ENCODE measurements around the gene ZBP1. TPM values are rescaled to one million over a fixed set of nuclear protein-coding genes. Genes with fewer than 3 reads are reported as not detected.

Gene ZBP1
- polyA plus RNA-seq, 1 of the 3 experiments (the other 2 are of a cell fraction): not detected

- no peak overlapping the region for H3K9ac ChIP-seq
- H3K9me2 ChIP-seq: no peaks in the 10 kb centered on the region
- peaks cover 7 to 54% of the 10 kb centered on the region in 2 experiments for H3K36me3 ChIP-seq (replicated peaks in 1 of 2; ENCODE audit: control insufficient read depth in 1 of 2, insufficient read depth in 2 of 2, low read length in 1 of 2)
- ChIA-PET CTCF (interaction anchor here (0.6 kb wide), 1 partner anchor 558 kb away, joined by 3 read pairs; no protein-coding TSS in a partner anchor), POLR2A (interaction anchor here (0.6 kb wide), 1 partner anchor 41 kb away, joined by 3 read pairs; no protein-coding TSS in a partner anchor)
- DNase-seq: peak; percentile 22
- no peak overlapping the region for H3K4me3 ChIP-seq (ENCODE audit: low read depth in 2 of 2, low read length in 1 of 2)
- no peaks in the 10 kb centered on the region for H3K27me3 ChIP-seq (ENCODE audit: insufficient read depth)
- peaks cover 0 to 3% of the 10 kb centered on the region in 2 experiments; a peak in 1 of 4 replicates for H3K4me1 ChIP-seq (ENCODE audit: control insufficient read depth in 1 of 2, insufficient read depth in 2 of 2, low read depth in 1 of 2, low read length in 1 of 2)
- no peak overlapping the region for H2AFZ ChIP-seq (ENCODE audit: low read depth)
- H3K9me3 ChIP-seq: no peaks in the 10 kb centered on the region
- WGBS (ENCODE audit: low lambda C conversion rate): 98% methylated on average over 29 of the region's 50 CpGs
- TF ChIP-seq FOXJ3 (CRISPR knock-in tag; IDR thresholded peaks at IDR 0.05) (no peak), USF2 (IDR thresholded peaks at IDR 0.05; ENCODE audit: borderline replicate concordance, low read depth, low read length) (no peak), GATA2 (CRISPR knock-in tag; IDR thresholded peaks at IDR 0.05) (no peak), POLR2AphosphoS5 (IDR thresholded peaks at IDR 0.05; ENCODE audit: low read depth, low read length) (no peak), TCF12 (IDR thresholded peaks at IDR 0.05) (no peak), ZBTB33 (IDR thresholded peaks at IDR 0.05; ENCODE audit: borderline replicate concordance, low read depth) (no peak), MEF2A (IDR thresholded peaks at IDR 0.05; ENCODE audit: borderline replicate concordance, low read depth) (no peak), USF1 (IDR thresholded peaks at IDR 0.05; ENCODE audit: borderline replicate concordance, low read depth) (no peak), ELF1 (IDR thresholded peaks at IDR 0.05) (no peak), RFX5 (IDR thresholded peaks at IDR 0.05; ENCODE audit: low read length) (no peak), EZH2phosphoT487 (IDR thresholded peaks at IDR 0.05; ENCODE audit: borderline replicate concordance, low read depth) (no peak)
- H3K4me2 ChIP-seq: no peak overlapping the region
- peaks cover 7% of the 10 kb centered on the region for H4K20me1 ChIP-seq (ENCODE audit: insufficient read depth)
- no peaks in the 10 kb centered on the region for H3K79me2 ChIP-seq (ENCODE audit: insufficient read depth)
- no peaks in the 10 kb centered on the region for H3F3A ChIP-seq (replicated peaks; ENCODE audit: insufficient read depth)
- no peak overlapping the region for H3K27ac ChIP-seq (ENCODE audit: low read depth in 2 of 2, low read length in 1 of 2)
Measured at GRCh38 chr20:57651881-57652605, 31.8 kb upstream of the ZBP1 start.
